GM19193 (cell line): Measurements from ENCODE around the gene CORO6.

Source experiments
- POLR2A ChIP-seq: IDR thresholded peaks from 4 replicates; pipeline ENCODE4 v1.6.1; 2011; ENCODE audit not compliant: insufficient read depth, insufficient read length; ENCODE audit errors: extremely low read depth

Gene CORO6

GRCh38 chr17:29618272-29619065 is 4.2 kb downstream of the CORO6 start:
- TF ChIP-seq POLR2A = no peak

DNA sequence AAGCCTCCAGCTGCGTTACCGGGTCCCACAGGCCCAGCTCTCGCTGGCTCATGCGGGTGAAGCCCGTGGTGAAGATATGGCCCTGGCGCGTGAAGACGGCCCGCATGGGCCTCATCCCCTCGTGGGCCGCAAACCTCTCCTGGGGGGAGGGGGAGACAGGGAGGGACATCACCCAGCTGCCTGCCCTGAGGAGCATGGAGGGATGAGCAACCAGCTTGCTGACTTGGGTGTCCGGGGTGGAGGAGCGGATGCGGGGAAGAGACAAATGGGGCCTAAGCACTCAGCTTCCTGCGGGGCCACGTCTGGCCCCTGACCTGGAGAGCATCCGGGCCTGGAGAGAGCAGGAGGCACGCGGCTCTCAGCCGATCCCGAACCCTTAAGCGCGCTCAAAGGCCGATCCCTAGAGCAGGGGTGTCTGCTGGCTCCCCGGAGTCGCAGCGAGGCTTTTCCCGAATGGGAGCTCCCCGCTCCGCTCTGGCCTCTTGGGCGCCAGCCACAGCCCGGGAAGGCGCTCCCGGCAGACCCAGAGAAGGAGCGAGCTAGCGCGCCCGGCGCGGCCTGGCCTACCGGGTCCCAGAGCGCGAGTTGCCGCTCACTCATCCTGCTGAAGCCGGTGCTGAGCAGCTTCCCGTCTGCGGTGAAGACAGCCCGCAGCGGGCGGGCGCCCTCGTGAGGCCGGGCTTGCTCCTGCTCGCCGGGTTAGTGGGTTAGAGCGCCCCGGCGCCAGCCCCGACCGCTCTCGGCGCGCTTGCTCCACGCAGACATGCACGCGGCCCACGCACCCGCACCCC is 5.0 kb downstream of the CORO6 start:
- TF ChIP-seq POLR2A = peak; percentile 44

DNA sequence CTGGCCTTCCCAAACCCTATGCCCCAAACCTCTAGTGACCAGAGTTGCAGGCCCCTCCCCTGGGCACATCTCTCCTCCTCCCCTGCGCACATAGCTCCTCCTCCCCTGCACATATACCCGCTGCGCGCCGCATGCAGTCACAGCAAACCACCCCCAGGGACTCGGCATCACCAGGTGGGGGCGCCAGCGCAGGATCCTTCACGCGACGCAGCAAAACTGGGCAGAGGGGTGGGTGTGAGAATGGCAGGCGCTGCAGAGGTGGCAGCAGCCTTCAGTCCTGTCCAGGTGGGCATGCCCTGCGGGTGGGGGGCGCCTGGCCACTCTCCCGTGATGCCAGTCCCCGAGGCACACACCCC is 5.6 kb downstream of the CORO6 start:
- TF ChIP-seq POLR2A = no peak

DNA sequence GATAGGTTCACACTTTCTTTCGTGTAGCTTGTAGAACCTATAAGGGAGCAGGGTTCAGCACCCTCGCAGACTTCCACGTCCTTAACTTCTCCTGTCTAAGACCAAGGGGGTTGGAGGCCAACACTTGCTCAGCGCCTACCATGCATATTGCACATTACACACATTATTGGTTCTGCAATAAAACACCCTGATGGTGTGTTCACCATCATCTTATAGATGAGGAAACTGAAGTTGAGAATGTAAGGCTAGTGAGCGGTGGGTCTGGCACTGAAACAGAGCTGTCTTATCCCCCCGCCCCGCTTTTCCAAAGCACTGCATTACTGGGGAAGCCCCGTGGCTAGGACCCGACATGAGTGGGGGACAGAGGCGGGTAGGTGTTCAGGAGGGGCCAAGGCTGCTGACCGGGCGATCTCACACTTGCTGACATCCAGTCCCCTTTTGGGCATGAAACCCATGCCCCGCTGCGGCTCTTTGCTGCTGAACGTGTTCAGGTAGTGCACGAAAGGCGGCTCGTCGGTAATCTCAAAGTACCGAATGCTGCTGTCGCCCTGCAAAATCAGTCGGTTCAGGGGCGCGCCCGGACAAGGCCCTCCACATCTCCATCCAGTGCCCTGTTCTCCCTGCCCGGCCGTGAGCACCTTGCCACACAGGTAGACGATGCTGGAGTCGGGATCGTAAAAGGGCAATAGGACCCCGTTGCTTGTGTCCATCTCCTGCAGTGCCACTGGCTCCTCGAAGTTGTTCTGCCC is 6.2 kb downstream of the CORO6 start:
- no peak for TF ChIP-seq POLR2A

DNA sequence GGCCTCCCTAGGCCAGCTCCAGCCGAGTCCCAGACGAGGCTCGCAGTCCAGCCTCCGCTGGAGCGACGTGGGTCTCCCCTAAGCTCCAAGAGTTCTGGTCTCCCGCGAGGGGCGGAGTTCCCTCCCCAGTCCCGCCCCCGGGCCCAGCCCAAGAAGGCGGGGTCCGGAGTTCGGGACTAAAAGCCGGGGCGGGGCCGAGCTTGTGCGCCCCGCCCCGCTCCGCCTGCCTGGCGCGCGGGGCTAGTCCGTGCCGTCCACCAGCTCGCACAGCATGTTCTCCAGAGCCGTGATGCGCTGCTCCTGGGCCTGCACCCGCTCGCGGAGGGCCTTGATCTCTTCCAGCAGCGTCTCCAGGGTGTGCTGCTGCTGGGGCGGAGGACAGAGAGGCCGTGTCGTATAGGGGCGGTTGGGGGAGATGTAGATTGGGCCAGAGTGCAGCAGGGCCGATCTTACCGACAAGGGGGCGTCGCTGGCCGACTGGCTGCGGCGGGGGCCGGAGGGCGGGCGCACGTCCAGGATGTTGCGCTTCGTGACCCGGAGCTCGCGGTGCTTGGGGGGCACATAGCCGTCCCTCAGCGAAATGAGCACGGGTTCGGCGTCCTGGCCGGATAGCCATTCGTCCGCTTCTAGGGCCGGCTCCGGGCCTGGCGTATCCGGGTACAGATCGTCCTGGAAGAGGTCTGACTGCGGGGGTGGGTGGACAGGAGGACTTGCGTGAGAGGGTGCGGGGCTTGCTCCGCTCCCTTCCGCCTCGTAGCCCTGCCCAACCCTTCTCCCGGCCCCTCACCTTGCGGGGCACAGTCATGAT is 7.0 kb downstream of the CORO6 start:
- no peak for TF ChIP-seq POLR2A

- no peak for TF ChIP-seq POLR2A
Observed at GRCh38 chr17:29615048-29615385, 7.7 kb downstream of the CORO6 start.

- TF ChIP-seq POLR2A = no peak
Observed at GRCh38 chr17:29614349-29615047, 8.2 kb downstream of the CORO6 start.

DNA sequence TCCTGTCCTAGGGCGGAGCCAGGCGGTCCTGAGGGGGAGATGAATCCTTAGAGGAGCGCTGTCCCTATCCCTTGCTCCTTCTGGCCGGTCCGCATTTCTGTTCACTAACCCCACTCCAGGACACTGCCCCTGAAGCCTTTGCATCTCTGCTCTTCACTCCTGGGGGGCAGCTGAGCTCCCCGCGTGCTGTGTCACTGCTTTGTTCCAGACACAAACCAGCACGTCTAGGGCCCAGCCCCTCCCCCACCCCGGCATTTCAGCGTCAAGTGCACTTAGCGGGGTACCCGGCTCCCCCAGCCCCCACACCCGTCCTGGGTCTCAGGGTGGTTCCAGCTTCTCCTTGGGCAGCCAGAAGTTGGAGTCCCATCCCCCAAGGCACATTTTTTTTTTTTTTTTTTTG is 8.9 kb downstream of the CORO6 start:
- no peak for TF ChIP-seq POLR2A

GRCh38 chr17:29613352-29613837 is 9.3 kb downstream of the CORO6 start:
- no peak for TF ChIP-seq POLR2A

- TF ChIP-seq POLR2A = no peak
Observed at GRCh38 chr17:29612404-29613280, 10.1 kb downstream of the CORO6 start.

GRCh38 chr17:29612094-29612403 is 10.7 kb downstream of the CORO6 start:
- TF ChIP-seq POLR2A = no peak

DNA sequence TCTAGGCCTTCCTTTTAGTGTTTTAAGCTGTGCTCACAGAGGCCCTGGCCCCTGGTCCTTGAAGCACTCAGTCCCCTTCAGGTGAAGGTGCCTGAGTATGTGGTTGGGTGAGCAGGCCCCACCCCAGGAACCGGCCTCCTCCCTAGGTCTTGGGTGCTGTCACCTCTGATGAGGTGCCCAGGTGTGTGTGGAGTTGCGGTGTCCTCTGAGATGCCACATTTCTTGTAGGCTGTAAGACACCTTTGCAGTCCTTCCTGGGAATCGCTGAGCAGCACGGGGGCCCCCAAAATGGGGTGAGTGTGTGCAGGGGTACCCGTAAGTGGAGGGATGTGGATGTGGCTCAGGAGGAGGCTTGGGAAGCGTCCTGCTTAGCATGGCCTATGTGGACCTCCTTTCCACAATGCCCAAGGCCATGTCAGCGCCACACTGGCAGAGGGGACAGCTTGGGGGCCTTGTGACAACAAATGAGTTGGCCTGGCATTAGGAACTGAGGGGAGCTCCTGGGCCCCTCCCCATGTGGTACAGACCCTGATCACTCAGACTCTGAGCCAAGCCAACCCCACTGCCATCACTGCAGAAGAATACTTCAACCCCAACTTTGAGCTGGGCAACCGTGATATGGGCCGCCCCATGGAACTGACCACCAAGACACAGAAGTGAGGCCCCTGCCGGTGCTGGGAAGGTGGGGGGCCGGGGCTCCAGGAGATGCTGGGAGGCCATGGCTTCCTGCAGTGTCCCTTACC is 11.2 kb downstream of the CORO6 start:
- TF ChIP-seq POLR2A = no peak

GRCh38 chr17:29610395-29610794 is 12.3 kb downstream of the CORO6 start:
- no peak for TF ChIP-seq POLR2A

- TF ChIP-seq POLR2A = no peak
Observed at GRCh38 chr17:29608986-29609385, 13.7 kb downstream of the CORO6 start.
